ENCODE measurements around the gene LAMA1. TPM values are rescaled to one million over a fixed set of nuclear protein-coding genes. Genes with fewer than 3 reads are reported as not detected.

The LAMA1 gene
- total RNA-seq, 4 donors from 2014 or later: 0.83 to 3.2 (median 1.4) TPM

- H3K9me3 ChIP-seq: no peaks in the 10 kb centered on the region
- DNase-seq (ENCODE audit: low spot score in 2 of 2): no peak
- H3K4me1 ChIP-seq: no peaks in the 10 kb centered on the region
- H3K27me3 ChIP-seq: no peaks in the 10 kb centered on the region
- no peak for TF ChIP-seq EP300 (IDR thresholded peaks at IDR 0.05)
- no peak for TF ChIP-seq POLR2A (IDR thresholded peaks at IDR 0.05)
- no peak for TF ChIP-seq POLR2AphosphoS5 (IDR thresholded peaks at IDR 0.05)
- TF ChIP-seq, protein P1, sequence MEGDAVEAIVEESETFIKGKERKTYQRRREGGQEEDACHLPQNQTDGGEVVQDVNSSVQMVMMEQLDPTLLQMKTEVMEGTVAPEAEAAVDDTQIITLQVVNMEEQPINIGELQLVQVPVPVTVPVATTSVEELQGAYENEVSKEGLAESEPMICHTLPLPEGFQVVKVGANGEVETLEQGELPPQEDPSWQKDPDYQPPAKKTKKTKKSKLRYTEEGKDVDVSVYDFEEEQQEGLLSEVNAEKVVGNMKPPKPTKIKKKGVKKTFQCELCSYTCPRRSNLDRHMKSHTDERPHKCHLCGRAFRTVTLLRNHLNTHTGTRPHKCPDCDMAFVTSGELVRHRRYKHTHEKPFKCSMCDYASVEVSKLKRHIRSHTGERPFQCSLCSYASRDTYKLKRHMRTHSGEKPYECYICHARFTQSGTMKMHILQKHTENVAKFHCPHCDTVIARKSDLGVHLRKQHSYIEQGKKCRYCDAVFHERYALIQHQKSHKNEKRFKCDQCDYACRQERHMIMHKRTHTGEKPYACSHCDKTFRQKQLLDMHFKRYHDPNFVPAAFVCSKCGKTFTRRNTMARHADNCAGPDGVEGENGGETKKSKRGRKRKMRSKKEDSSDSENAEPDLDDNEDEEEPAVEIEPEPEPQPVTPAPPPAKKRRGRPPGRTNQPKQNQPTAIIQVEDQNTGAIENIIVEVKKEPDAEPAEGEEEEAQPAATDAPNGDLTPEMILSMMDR (IDR thresholded peaks at IDR 0.05): no peak
- no peak overlapping the region for H3K4me3 ChIP-seq
- WGBS: 81% methylated on average over 10 of the region's 10 CpGs
- no peaks in the 10 kb centered on the region for H3K36me3 ChIP-seq
- H3K27ac ChIP-seq: no peak overlapping the region
These were observed 135.2 kb downstream of the LAMA1 start for GRCh38 chr18:6982398-6982797.

GRCh38 chr18:6980363-6980762, 137.2 kb downstream of the LAMA1 start:
- DNase-seq (ENCODE audit: low spot score in 2 of 2): no peak

GRCh38 chr18:6979954-6980353, 137.6 kb downstream of the LAMA1 start:
- WGBS: 79% methylated on average over 3 of the region's 3 CpGs
- no peaks in the 10 kb centered on the region for H3K4me1 ChIP-seq

More at GRCh38 chr18:6980363-6980762, 137.2 kb downstream of the LAMA1 start:
- no peak for TF ChIP-seq POLR2A (IDR thresholded peaks at IDR 0.05)
- TF ChIP-seq POLR2AphosphoS5 (IDR thresholded peaks at IDR 0.05): no peak
- TF ChIP-seq, protein P1 (IDR thresholded peaks at IDR 0.05): no peak
- no peak for TF ChIP-seq EP300 (IDR thresholded peaks at IDR 0.05)
- WGBS: 80% methylated on average over 2 of the region's 2 CpGs
- no peaks in the 10 kb centered on the region for H3K36me3 ChIP-seq
- no peaks in the 10 kb centered on the region for H3K4me1 ChIP-seq
- H3K4me3 ChIP-seq: no peak overlapping the region
- no peaks in the 10 kb centered on the region for H3K9me3 ChIP-seq
- H3K27me3 ChIP-seq: no peaks in the 10 kb centered on the region
- H3K27ac ChIP-seq: no peak overlapping the region

DNA sequence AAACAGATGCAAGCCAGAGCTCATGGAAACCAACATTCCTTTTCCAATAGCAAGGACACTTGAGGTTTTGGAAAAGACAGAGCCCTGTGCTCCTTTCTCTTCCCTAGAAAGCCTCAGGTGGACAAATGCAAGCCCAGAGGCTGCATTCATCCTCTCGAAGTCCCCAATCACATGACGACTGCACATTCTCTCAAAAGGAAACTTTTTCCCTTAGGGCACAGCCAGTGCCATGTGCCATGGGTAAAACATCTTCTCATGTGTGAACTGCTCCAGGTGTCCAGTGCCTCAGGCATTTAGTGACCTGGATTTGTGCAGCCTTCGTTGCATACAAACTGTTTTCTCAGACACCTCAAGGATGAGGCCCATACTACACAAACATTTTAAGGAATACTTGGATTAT, 140.7 kb downstream of the LAMA1 start:
- H3K27me3 ChIP-seq: no peaks in the 10 kb centered on the region
- H3K4me1 ChIP-seq: no peaks in the 10 kb centered on the region
- TF ChIP-seq EP300 (IDR thresholded peaks at IDR 0.05): no peak
- TF ChIP-seq, protein P1 (IDR thresholded peaks at IDR 0.05): no peak
- no peak for TF ChIP-seq POLR2AphosphoS5 (IDR thresholded peaks at IDR 0.05)
- TF ChIP-seq POLR2A (IDR thresholded peaks at IDR 0.05): no peak
- WGBS: 88% methylated on average over 3 of the region's 3 CpGs
- no peaks in the 10 kb centered on the region for H3K36me3 ChIP-seq
- no peak overlapping the region for H3K27ac ChIP-seq
- no peaks in the 10 kb centered on the region for H3K9me3 ChIP-seq
- no peak for DNase-seq (ENCODE audit: low spot score in 2 of 2)
- H3K4me3 ChIP-seq: no peak overlapping the region

More at GRCh38 chr18:6979954-6980353, 137.6 kb downstream of the LAMA1 start:
- Histone ChIP-seq H3K36me3 (no peaks in the 10 kb centered on the region), H3K4me3 (no peak overlapping the region), H3K9me3 (no peaks in the 10 kb centered on the region), H3K27me3 (no peaks in the 10 kb centered on the region), H3K27ac (no peak overlapping the region)
- TF ChIP-seq EP300 (IDR thresholded peaks at IDR 0.05) (no peak), POLR2AphosphoS5 (IDR thresholded peaks at IDR 0.05) (no peak), POLR2A (IDR thresholded peaks at IDR 0.05) (no peak)
- TF ChIP-seq, protein P1 (IDR thresholded peaks at IDR 0.05): no peak
- no peak for DNase-seq (ENCODE audit: low spot score in 2 of 2)

DNA sequence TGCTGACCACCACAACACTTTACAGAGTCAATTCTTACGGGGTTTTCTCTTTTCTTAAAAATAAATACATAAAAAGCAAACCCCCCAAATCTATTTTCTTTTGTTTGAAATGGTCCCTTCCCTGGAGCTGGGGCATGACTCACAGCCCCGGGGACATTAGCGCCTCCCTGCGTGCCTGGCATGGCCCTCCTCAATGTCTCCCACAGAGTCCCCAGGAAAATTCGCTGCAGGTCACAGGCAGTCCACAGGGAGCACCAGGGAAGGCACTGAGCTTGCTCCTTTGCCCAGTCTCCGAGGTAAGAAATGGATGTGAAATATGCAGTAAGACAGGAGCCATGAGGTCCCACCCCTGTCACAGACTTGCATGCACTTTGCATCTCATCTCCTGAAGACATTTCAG, 142.5 kb downstream of the LAMA1 start:
- no peak for DNase-seq (ENCODE audit: low spot score in 2 of 2)

More for the DNA sequence above, 142.5 kb downstream of the LAMA1 start:
- H3K4me1 ChIP-seq: no peaks in the 10 kb centered on the region
- H3K27ac ChIP-seq: no peak overlapping the region
- H3K36me3 ChIP-seq: no peaks in the 10 kb centered on the region
- no peak overlapping the region for H3K4me3 ChIP-seq
- WGBS: 85% methylated on average over 6 of the region's 6 CpGs
- no peak for TF ChIP-seq POLR2A (IDR thresholded peaks at IDR 0.05)
- TF ChIP-seq EP300 (IDR thresholded peaks at IDR 0.05): no peak
- TF ChIP-seq, protein P1 (IDR thresholded peaks at IDR 0.05): no peak
- TF ChIP-seq POLR2AphosphoS5 (IDR thresholded peaks at IDR 0.05): no peak
- H3K9me3 ChIP-seq: no peaks in the 10 kb centered on the region
- H3K27me3 ChIP-seq: no peaks in the 10 kb centered on the region
